Medulla oblongata (tissue), 1 donor: ENCODE data around the gene UBE2S.
"Not testable (repeated sequence)": the region's sequence is repeated elsewhere in the genome, so short reads cannot be mapped to it uniquely, and the experiment has no call there.

Experiments
- DNase-seq: peaks from one replicate; pipeline ENCODE4 v3.0.0-alpha.2; 2015; ENCODE audit errors: extremely low spot score

The UBE2S gene

DNA sequence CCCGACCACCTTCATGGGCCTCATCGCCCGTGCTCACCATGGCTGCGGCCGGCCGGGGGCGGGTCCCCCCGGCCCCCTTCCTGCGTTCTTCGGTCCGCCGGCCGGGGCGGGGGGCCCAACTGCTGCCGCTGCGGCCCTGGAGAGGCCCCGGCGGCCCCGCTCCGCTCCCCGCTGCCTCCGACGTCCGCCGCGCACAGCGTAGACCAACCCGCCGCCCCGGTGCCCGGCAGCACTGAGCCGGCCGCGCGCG, at the start of gene UBE2S:
Gene UBE2S, minus strand, starts transcription at position 239 of the 250 bp plus-strand sequence. Its CDS starts 199 bp downstream, at position 40.
- DNase-seq = not testable (repeated sequence)

DNA sequence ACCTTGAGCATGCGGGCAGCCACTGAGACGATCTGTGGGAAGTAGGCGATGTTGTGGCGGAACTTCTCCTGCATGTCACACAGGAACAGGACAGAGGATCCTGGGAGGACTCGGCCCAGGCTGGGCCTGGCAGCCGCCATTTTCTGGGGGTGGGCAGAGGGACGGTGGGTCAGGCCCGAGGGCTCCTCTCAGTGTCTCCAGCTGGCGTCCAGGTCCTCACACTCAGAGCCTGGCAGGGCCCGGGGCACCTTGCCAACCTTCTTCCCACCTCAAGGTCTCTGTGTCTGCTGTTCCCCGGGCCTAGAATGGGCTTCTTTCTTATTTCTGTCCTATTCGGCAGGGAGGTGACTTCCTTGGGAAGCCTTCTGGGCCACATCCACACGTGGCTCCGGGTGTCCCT, 48.8 kb upstream of the UBE2S start:
- DNase-seq = no peak

DNA sequence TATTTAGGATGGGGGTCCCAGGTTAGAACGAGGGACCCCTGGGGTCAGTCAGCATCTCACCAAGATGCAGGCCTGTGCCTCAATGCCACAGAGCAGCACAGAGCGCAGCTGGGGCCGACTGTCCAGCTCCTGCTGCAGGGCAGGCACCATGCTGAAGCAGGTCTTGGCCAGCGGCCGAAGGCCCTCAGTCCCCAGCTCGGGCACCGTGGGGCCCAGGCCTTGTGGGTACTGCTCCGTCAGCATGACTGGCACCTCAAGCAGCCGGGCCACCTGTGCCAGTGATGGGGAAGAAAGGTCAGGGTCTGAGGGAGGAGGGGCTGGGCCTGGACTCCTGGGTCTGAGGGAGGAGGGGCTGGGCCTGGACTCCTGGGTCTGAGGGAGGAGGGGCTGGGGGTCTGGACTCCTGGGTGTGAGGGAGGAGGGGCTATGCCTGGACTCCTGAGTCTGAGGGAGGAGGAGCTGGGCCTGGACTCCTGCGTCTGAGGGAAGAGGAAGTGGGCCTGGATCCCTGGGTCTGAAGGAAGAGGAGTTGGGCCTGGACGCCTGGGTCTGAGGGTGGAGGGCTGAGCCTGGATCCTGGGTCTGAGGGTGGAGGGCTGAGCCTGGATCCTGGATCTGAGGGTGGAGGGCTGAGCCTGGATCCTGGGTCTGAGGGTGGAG, 48.1 kb upstream of the UBE2S start:
- no peak for DNase-seq

DNA sequence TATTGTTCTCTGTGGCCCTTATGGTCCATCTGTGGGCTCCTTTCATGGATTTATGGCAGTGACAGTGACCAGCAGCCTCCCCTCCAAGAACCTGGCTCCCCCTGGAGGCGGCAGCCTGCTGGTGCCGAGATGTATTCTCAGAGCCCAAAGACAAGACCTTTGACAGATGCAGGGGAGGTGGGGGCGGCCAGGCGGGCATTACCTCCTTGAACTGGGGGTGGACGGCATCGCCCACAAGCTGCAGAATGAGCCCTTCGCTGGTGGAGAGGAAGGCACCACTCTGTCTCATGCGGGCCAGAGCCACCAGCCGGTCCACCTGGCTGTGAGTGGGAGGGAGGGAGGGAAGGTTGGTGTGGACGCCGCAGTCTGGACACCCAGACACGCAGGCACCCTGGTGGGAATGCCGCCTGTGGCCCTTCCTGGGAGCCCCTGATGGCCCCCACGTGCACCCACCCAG, 47.2 kb upstream of the UBE2S start:
- peak; percentile 78 for DNase-seq

DNA sequence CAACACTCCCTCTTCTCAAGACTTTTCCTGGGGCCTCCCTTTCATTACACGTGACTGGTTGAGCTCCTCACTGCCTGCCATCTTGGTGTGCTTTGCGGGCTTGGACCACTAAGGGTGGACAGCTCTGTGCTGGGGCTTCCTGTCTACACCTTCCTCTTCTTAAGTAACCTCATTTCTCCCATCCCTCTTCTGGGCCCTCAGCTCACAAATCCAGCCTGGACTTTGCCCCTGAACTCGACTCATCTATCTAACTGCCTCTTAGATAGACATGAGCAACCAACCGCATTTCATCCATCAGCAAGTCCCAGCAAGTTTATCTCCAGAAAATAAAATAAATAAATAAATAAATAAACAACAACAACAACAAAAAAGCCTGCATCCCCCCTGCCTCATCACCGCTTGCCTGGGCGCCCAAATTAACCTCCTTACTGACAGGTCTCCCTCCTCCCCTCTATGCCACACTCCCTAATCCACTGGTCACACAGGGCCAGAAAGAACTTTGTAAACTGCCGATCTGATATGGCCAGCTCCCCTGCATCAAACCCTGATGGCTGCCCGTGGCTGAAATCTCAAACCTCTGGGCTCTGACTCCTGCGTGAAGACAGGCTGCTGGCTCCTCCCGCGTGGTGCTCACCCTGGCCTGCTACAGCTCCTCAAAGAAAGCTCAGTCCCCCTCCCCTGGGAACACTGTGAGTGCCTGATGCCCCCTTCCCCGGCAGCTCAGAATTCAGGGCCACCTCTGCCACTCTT, 46.1 kb upstream of the UBE2S start:
- DNase-seq = no peak

DNA sequence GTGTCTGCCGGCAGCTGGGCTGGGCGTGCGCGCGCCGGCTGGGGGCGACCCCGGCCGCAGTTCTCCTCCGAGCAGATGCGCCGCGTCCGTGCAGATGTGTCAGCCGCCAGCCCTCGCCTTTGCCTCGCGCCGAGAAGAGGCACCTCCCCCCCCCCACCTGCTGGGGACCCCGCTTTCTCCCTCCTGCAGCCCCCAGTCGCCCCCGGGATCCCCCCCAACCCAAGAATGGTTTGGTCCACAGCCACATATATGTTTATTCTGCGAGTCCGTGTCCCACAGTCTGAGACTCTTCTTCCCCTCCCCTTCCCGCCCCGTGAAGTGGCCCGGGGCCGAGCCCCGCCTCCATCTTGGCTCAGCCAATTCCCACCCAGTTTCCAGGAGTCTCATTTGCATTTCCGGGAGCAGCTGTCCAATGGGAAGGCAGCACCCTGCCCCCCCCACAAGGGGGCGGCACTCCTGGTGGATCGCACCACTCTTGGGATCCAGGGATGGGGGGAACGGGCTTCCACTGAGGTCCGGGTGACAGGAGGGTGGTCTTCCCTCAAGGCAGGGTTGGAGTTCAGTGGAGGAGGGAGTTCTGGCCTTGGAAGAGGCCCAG, 45.3 kb upstream of the UBE2S start:
- DNase-seq = peak; percentile 96

DNA sequence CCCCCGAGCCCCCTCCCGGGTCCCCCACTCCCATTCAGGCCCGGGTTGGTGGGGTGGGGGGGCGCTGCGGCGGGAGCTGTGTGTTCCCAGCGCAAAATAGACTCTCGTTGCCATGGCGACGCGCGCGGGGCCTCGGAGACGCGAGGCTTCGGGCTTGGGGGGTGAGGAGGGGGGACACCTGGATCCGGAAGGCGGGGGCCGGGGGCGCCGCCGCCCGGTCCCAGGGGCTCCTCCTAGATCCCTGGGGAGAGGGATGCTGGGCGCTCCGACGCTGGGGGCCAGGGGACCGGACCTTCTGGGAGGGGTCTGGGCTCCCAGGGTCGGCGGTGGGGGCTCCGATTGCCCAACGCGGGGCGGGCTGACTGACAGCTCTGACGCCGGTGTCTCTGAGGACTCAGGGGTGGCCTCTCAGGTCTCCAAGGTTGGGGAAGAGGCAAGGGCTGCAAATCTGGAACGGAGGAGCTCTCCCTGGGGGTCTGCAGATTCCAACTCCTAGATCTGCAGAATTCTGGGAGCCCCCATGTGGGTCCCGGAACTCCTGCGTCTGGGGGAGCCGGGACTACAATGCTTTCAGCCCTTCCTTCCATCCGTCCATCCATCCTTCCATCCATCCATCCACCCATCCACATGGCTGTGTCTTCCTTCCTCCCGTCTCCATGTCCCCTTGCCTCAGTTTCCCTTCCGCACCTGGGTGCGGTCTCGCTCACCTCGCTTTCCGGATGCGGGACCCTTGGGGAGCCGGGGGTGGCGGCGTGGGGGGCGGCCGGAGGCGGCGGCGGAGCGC, 44.6 kb upstream of the UBE2S start:
- peak; percentile 54 for DNase-seq

DNA sequence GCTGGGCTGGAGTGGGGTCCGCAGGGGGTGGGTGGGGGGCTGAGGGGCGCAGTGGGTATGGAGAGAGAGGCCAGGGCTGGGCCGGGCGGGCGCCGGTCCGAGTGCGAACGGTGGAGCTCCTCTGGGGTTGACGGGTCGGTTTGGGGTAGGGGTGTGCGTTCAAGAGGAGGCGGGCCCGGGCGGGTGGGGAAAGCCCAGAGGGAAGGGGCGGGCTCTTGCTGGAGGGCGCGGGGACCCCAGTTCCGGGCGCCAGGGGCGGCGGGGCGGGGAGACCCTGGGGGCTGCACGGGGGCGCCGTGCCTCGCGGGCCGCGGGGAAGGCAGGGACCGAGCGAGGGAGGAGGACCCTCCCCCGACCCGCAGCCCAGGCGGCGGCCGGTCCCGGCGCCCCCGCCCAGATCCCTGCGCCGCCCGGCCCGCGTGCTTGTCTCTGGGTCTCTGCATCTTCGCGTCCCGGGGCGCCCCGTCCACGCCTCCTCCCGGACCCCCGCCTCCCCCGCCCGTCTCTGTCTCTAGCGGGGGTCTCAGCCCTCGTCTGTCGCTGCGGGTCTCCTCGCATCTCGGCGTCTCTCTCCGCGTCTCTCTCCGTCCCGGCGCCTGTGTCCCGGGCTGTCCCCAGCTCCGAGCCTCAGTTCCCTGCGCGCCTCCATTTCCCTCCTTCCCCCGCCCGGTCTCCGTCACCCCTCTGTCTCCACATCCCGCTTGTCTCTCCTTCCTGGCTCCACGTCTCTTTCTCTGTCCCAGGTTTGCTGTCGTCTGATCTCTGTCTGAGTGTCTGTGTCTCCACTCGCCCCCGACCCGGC, 43.8 kb upstream of the UBE2S start:
- no peak for DNase-seq

DNA sequence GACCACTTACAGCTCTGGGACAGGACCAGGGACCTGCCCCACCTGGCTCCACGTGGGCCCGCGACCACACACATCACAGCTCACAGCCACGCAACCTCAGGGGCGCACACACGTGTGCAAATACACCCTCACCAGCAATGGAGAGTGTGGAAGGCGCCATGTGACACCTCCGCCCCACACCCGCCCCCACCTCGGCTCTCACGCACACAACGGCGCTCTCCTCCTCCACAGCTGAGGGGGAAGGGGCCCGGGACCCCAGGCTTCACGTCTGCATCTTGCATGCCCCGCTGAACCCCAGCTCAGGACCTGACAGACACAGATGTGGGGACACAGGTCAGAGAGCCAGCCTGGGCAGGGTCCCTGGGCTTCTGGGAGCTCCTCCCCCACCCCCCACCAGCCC, 41.9 kb upstream of the UBE2S start:
- no peak for DNase-seq

DNA sequence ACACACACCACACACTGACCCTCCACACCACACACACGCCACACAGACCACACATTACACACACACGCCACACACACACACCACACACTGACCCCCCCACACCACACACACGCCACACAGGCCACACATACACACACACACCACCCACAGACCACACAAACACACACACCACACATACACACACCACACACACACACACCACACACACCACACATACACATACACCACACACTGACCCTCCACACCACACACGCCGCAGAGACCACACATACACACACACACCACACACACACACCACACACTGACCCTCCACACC, 40.5 kb upstream of the UBE2S start:
- not testable (repeated sequence) for DNase-seq

DNA sequence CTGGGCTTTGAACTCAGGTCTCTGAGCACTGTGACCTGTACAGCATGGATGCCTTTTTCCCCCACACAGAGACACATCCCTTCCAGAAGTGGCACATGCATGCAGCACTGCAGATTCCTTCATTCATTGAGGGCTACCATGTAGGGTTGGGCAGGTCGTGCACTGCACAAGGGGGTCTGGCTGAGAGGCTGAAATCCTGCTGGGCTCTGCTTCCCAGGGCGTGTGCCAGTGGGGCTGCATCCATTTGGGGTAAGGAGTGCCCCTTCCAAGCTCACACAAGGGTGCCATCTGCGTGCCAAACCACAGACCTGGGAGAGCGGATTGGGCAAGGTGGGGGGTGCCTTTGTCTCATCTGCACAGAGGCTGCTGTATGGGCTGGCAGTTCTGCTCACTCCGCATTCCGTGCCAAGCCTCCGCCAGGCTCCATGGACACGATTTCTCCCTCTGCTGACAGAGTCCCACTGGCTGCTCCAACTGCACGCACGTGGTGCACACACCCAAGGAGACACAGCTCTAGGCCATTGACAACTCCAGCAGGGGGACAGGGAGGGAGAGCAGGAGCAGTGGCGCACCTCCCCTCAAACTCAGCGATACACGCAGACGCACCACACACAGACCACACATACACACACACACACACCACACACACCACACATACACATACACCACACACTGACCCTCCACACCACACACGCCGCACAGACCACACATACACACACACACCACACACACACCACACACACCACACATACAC, 40.0 kb upstream of the UBE2S start:
- peak; percentile 82 for DNase-seq

DNA sequence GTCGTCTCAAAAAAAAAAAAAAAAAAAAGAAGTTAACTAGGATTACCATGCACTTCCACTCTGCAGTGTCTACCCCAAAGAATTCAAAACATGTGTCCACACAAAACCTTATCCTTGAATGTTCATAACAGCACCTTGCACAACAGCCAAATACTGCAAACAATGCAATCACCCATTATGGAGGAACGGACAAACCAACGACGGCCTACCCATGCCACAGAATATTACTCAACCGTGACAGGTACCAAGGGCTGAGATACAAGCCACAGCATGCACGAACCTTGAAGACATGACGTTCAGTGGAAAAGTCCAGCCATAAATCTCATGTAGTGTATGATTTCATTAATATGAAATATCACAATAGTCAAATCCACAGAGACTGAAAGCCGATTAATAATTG, 38.5 kb upstream of the UBE2S start:
- peak; percentile 2 for DNase-seq

DNA sequence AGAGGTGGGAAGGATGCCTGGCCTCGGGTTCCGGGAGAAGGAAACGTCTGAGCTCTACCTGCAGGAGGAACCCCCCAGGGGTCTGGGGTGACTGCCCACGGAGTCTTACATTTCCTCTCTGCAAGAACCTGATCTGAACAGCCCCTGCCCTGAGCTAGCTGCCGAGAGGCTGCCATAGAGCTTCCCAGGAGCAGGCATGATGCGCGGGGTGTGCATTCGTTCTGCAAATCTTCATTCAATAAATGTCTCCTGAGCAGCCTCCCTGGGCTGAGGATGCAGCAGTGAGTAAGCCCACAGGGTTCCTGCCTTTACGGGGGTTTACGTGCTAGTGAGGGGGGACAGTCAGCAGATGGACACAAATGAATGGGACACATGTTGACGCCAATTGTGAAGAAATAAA, 37.1 kb upstream of the UBE2S start:
- DNase-seq = no peak

DNA sequence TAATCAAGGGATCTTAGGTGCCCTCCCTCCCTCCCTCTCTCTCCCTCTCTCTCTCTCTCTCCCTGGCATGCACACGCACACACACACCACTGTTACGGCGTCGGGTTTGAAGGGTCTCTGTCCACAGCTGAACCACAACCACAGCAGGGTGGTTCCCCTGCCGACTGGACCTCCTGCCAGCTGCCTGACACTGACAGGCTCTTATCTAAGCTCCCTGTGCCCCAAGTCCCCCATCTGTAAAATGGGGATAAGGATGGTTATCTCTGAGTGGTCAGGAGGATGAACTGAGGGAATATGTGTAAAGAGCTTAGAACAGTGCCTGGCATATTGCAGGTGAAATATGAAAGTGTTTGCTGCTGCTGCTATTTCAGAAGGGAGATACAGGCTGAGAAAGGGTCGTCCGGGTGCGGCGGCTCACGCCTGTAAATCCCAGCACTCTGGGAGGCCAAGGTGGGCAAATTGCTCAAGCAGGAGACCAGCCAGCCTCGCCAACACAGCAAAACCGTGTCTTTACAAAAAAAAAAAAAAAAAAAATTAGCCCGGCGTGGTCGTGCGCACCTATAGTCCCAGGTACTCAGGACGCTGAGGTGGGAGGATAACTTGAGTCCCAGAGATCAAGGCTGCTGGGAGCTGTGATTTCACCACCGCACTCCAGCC, 36.4 kb upstream of the UBE2S start:
- no peak for DNase-seq

DNA sequence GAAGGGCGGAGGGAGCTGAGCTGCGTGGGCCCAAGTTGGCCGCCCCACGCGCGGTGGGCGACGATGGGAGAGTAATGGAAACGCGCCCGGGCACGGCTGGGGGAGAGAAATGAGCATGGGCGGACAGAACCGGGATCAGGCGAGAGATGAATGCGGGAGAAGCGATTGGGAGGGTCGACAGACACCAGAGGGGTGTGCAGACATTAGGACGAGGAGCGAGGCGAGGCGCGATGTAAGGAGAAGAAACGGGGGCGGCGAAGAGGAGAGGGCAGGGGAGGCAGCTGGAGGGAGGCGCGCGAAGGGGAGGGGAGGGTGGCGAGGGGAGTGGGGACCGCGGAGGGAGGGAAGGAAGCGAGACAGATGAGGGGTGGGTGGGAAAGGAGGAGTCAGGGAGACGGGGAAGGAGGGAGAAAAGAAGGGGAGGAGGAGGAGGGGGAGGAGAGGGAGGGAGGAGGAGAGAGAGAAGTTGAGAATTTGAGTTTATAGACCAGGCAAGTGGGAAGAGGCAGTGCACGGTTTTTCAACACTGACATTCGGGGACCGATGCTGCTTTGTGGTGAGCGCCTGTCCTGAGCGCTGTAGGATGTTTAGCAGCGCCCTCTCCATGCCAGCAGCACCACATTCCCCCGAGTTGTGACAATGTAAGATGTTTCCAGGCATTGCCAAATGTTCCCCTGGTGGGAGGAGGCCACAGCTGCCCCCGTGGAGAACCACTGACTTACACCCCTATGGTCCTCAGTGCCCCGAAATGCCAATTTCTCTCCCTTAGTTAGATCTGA, 35.6 kb upstream of the UBE2S start, which contains the start of gene SHISA7:
Gene SHISA7, minus strand, starts transcription at position 256 of the 779 bp plus-strand sequence. CDS start 437 bp downstream, outside the sequence.
- DNase-seq = peak; percentile 60

DNA sequence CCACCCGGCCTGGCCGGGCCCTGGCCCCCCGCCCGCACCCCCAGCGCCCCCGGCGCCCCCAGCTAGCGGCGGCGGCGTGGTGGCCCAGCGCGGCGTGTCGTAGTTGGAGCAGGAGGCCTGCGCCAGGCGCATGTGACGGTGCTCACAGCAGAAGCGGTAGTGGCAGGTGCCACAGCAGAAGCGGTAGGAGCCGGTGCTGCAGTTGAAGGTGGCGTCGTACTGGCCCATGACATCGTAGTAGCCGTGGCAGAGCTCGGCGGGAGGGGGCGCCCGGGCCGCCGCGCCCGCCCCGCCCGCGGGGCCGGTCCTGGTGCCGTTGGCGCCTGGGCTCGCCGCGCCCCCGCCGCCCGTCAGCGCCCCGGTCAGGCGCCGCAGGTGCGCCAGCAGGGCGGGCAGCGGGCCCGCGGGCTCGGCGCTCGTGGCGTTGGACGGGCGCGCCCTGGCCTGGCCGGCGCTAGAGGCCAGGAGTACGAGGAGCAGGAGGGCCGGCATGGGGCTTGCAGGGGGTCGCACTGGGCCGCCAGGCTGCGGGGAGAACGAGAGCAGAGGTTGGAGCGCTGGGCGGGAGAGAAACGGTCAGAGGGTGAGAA, 34.9 kb upstream of the UBE2S start:
- DNase-seq = no peak

DNA sequence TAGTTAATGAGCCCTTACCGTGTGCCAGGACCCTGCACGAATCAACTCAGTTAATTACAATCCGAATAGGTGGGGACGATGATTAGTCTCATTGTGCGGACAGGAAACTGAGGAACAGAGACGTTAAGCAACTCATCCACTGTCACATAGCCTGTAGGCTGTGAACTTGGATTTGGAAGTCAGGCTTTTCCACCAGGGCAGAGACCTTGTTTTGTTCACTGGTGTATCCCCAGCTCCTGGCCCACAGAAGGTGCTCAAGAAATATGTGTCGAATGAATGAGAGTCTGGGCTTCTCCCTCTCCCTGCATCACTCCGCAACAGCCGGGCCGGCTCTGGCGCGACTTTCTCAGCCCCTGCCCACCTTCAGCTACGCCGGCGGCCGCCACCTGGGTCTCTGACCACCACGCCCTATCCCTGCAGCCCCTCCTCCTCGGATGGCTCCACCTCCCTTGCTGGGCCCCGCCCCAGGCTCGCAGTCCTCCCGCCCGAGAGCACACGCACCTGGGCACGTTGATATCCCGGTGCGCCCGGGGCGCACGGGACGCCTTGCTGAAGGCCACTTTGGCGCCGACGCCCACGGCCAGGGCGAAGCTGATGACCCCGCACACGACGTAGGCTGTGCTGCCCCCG, 34.2 kb upstream of the UBE2S start:
- DNase-seq = no peak

DNA sequence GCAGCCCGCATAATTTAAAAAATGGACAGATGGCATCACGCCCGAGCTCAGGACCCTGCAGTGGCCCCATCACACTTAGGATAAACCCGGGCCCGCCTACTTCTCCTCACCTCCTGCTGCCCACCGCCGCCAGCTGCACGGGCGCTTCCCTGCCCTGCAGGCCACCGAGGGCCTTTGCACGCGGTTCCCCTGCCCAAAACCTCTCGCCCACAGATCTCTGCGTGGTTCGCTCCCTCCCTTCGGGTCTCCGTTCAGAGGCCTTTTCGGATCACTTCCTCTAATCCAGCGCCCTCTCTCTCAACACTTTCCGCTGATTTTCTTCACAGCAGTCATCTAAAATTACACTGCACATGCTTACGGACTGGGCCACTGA, 33.7 kb upstream of the UBE2S start:
- no peak for DNase-seq
